Kidney (tissue), 14 donors: ENCODE measurements around the gene TMEM208. TPM values are rescaled to one million over a fixed set of nuclear protein-coding genes. Genes with fewer than 3 reads are reported as not detected.

ENCODE experiments used
- DNase-seq, 5 donors: peaks; one replicate each; pipeline ENCODE4 v3.0.0-alpha.2; 2013 to 2020
- FAIRE-seq: peaks from 2 replicates; lab custom pipeline; 2012; peaks lifted over from hg19 to GRCh38; lab: Jason Lieb, UNC
- H3K27ac ChIP-seq, 2 donors: one replicate each; pipeline ENCODE4 v1.7.0; 2013; ENCODE audit warnings: low read depth in 2 of 2, low read length in 2 of 2, inconsistent platforms in 1 of 2
- H3K27me3 ChIP-seq: one replicate; pipeline ENCODE4 v1.7.1; 2013; ENCODE audit warnings: low read length, inconsistent platforms; ENCODE audit not compliant: control insufficient read depth, insufficient read depth
- H3K36me3 ChIP-seq, 3 donors: one replicate each; pipeline versions ENCODE4 v1.7.0 to v1.7.1; 2013; ENCODE audit warnings: low read length in 3 of 3, control low read depth in 1 of 3, inconsistent platforms in 1 of 3; ENCODE audit not compliant: insufficient read depth in 3 of 3, control insufficient read depth in 2 of 3
- H3K4me1 ChIP-seq, 3 donors: one replicate each; pipeline versions ENCODE4 v1.7.0 to v1.7.1; 2013; ENCODE audit warnings: low read length in 3 of 3, inconsistent platforms in 1 of 3, low read depth in 1 of 3; ENCODE audit not compliant: control insufficient read depth in 2 of 3, insufficient read depth in 2 of 3
- H3K4me3 ChIP-seq, 3 donors: one replicate each; pipeline versions ENCODE4 v1.7.0 to v1.8.1; 2013; ENCODE audit warnings: low read length in 3 of 3, control low read depth in 1 of 3, inconsistent platforms in 1 of 3
- H3K9ac ChIP-seq, 3 donors: one replicate each; pipeline versions ENCODE4 v1.7.0 to v1.7.1; 2013; ENCODE audit warnings: low read length in 3 of 3, control low read depth in 1 of 3, inconsistent platforms in 1 of 3
- H3K9me3 ChIP-seq, 3 donors: one replicate each; pipeline versions ENCODE4 v1.7.0 to v1.7.1; 2013; ENCODE audit warnings: low read length in 3 of 3, control low read depth in 1 of 3, inconsistent platforms in 1 of 3; ENCODE audit not compliant: control insufficient read depth in 2 of 3, insufficient read depth in 1 of 3
- intact Hi-C: fragments of 100-400 bp; cut with DNase I; formaldehyde crosslinking; loops from one replicate; pipeline ENCODE4 v1.11.1; 2022
- polyA plus RNA-seq: library from polyadenylated mRNA; stranded (reverse); fragments of 350-450 nt; fragmentation: Illumina TruSeq; extraction: RNeasy Lipid Tissue Mini Kit (QIAGEN cat#74804); gene quantifications from one replicate; pipeline ENCODE4 v1.2.3, GENCODE V29; 2014; ENCODE audit warnings: low read depth, low replicate concordance; ENCODE audit not compliant: insufficient read depth
- total RNA-seq: library from RNA; stranded (reverse); fragmentation: NEBNext Ultra II Directional; extraction: Animal tissue kit (Norgen Biotek cat#: 25700); gene quantifications from one replicate; pipeline ENCODE4 v1.2.1, GENCODE V29; 2021
- TF ChIP-seq, protein P1 (sequence below): IDR thresholded peaks from 3 replicates; pipeline ENCODE4 v1.5.1; 2012; ENCODE audit warnings: mild to moderate bottlenecking, moderate library complexity, borderline replicate concordance; ENCODE audit not compliant: insufficient read depth; ENCODE audit errors: extremely low read depth
- donor health status: control.
- donor health status: control.
- donor health status: control.
- donor health status: control.
- donor health status: control.
- donor health status: DM: yes; HTN: yes; CAD: no.
- donor health status: Normal renal cell carcinoma (clear cell type).

TMEM208 gene
- total and polyA plus RNA-seq, 2 donors from 2014 or later, result 47.1 to 145 TPM

DNA sequence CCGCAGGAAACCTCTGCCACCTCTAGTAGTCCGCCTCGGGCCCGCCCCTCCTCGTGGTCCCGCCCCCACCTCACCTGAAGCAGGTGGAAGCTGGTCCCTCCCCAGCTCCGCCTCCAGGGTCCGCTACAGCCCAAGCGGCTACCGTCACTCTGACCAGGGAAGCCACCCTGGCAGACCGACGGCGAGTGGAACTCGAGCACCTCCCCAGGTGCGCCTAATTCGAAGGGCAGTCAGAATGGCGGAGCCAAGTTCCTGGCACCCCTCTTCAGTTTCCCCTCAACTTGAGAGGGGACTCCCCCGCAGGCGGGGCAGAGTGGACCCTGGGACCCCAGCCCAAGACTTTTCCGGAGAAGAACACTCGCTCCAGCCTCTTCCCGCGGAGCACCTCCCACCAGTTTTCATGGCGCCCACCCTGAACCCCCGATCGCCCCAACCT, 19.8 kb downstream of the TMEM208 start:
- Histone ChIP-seq H3K4me3 (peak overlapping the region; percentile 58 to 82 (median 64)), H3K9ac (peak overlapping the region; percentile 21 to 82 (median 50)), H3K27ac (peak overlapping the region; percentile 71 to 89), H3K36me3 (no peaks in the 10 kb centered on the region), H3K9me3 (no peaks in the 10 kb centered on the region), H3K27me3 (peaks cover 13% of the 10 kb centered on the region), H3K4me1 (peaks cover 0 to 23% (median 9%) of the 10 kb centered on the region in 3 donors)
- peak; percentile 79 to 95 (median 84) for DNase-seq
- FAIRE-seq, result no peak
- intact Hi-C loops, result no loop called here
- TF ChIP-seq, protein P1, sequence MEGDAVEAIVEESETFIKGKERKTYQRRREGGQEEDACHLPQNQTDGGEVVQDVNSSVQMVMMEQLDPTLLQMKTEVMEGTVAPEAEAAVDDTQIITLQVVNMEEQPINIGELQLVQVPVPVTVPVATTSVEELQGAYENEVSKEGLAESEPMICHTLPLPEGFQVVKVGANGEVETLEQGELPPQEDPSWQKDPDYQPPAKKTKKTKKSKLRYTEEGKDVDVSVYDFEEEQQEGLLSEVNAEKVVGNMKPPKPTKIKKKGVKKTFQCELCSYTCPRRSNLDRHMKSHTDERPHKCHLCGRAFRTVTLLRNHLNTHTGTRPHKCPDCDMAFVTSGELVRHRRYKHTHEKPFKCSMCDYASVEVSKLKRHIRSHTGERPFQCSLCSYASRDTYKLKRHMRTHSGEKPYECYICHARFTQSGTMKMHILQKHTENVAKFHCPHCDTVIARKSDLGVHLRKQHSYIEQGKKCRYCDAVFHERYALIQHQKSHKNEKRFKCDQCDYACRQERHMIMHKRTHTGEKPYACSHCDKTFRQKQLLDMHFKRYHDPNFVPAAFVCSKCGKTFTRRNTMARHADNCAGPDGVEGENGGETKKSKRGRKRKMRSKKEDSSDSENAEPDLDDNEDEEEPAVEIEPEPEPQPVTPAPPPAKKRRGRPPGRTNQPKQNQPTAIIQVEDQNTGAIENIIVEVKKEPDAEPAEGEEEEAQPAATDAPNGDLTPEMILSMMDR, result peak; percentile 23

DNA sequence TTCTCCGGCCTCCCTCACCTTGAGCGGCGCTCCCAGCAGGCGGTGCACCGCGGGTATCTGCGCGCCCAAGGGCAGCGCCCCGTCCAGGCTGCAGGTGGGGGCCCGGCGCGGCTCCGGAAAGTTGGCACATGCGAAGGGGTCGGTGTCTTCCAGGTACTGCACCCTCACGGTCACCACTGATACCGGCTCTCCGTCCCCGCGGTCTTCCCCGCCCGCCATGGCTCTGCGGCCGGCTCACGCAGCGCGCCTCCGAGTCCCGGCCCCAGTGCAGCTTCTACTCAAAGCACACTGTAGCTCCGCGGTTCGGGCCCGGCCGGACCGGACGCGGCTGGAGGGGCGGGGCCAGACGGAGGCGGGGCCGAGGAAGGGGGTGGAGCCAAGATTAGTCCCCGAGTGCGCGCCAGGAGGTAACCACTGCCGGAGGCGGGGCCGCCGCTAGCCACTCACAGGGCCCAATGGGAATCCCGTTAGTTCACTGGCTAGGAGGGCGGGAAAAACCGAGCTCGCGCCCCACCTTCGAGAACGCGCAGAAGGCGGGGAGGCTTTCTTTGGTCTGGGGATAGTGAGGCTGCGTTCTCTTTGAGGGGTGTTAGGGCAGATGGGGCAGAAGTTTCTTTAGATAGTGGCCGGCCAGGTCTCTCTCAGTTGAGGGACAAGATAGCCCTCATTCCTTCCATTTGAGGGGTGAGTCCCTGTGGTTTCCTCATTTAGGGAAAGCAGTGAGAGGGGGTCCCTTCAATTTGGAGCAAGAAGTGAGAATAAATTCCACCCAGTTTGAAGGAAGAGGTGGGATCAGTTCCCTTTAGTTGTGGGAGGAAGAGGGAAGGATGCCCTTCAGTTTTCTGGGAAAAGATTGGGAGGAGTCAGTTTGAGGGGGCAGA, 20.5 kb downstream of the TMEM208 start, which contains the start of gene FHOD1:
FHOD1 (minus strand) TSS at position 290 of the 881 bp plus-strand sequence; CDS start at position 219, 71 bp downstream.
- DNase-seq (peak; percentile 96 to 99 (median 97)), FAIRE-seq (peak; percentile 84)
- Histone ChIP-seq H3K9me3 (no peaks in the 10 kb centered on the region), H3K4me1 (peaks cover 0 to 21% (median 9%) of the 10 kb centered on the region in 3 donors), H3K4me3 (peak within 1 kb of the TSS; percentile 58 to 82 (median 64)), H3K36me3 (no peaks in the 10 kb centered on the region), H3K27me3 (peaks cover 13% of the 10 kb centered on the region), H3K27ac (peak within 1 kb of the TSS; percentile 71 to 89), H3K9ac (peak within 1 kb of the TSS; percentile 21 to 82 (median 50))
- intact Hi-C loops, result no loop called here
- TF ChIP-seq, protein P1, result no peak

DNA sequence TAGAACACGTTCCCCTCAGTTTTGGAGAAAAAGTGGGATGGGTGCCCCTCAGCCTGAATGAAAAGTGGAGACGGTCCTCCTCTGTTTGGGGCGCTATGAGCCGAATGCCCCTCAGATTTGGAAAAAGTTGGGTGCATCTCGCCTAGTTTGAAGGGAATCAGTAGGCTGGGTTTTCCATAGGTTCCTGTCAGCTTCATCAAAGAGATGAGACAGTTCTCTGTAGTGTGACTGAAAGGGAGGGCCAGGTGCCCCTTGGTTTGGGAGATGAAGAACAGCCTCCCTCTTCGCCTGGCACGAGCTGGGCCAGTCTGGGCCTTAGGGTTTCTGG, 21.1 kb downstream of the TMEM208 start:
- no peak overlapping the region for H3K27ac ChIP-seq
- intact Hi-C loops, result no loop called here
- H3K9me3 ChIP-seq, result no peaks in the 10 kb centered on the region
- H3K36me3 ChIP-seq, result no peaks in the 10 kb centered on the region
- TF ChIP-seq, protein P1, result no peak
- peaks cover 13% of the 10 kb centered on the region for H3K27me3 ChIP-seq
- peak overlapping the region in 1 of 3 donors; percentile 3 for H3K9ac ChIP-seq
- DNase-seq (no peak), FAIRE-seq (no peak)
- H3K4me3 ChIP-seq, result peak overlapping the region in 2 of 3 donors; percentile 32 to 34
- H3K4me1 ChIP-seq, result peaks cover 0 to 19% (median 9%) of the 10 kb centered on the region in 3 donors
